Measurements from ENCODE around the gene PSTPIP1. TPM values are rescaled to one million over a fixed set of nuclear protein-coding genes. Genes with fewer than 3 reads are reported as not detected.
A peak's percentile ranks its signal among the peaks of the same experiment; 100 is the strongest.

PSTPIP1 gene
- polyA plus RNA-seq, 3 donors = 1.0 to 1.7 (median 1.0) TPM

DNA sequence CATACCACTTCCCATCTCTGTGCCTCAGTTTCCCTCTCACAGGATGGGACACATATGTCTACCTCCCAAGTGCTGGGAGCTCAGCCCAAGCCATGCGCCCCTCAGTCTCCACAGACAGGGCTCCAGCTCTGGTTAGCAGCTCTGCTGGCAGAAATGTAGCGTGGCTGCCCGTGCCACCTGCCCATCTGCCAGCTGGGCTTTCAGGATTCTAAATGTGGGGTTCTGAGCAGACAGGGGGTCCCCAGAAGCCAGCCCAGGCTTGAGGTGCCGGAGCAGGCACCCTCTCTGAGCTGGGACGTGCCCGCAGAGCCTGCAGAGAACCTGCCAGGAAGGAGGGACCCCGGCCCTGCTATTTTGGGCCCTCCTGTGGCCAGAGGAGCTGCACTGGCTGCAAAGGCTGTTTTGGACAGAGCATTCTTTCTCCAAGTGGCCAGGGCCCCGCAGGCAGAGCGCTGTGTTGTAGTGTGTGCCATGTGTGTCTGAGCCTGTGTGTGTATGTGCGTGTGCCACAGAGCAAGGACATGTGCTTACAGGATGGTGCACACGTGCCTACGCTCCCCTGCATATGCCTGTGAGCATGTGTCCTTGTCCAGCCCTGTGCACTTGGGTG, 31.7 kb downstream of the PSTPIP1 start:
- DNase-seq (ENCODE audit: extremely low read depth in 1 of 11, low read depth in 9 of 11, low spot score in 4 of 11) = no peak

DNA sequence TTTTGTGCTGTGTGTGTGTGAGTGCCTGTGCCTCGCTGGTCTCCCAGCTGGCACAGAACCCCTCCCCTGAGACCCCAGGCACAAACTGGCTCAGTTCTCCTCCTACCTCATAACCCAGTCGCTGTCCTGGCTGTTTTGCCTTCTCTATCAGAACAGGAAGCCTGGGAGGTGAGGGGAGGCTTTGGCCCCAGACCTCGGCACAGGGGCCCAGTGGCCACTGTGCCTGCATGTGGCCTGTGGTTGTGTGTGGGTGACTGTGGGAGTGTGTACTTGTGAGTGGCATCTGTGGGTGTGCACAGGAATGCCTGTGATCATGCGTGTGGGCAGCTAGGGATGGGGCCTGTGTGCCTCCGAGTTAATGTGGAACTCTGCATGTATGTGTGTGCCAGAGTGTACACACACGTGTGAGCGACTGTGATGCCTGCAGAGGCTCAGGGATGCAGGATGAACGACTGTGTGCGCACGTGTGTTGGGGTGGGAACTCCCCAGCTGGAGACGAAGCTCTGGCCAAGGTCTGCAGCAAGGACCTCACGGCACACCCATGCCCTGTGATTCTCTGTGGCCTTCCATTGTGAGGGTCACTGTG, 32.3 kb downstream of the PSTPIP1 start:
- DNase-seq (ENCODE audit: extremely low read depth in 1 of 11, low read depth in 9 of 11, low spot score in 4 of 11) = no peak

DNA sequence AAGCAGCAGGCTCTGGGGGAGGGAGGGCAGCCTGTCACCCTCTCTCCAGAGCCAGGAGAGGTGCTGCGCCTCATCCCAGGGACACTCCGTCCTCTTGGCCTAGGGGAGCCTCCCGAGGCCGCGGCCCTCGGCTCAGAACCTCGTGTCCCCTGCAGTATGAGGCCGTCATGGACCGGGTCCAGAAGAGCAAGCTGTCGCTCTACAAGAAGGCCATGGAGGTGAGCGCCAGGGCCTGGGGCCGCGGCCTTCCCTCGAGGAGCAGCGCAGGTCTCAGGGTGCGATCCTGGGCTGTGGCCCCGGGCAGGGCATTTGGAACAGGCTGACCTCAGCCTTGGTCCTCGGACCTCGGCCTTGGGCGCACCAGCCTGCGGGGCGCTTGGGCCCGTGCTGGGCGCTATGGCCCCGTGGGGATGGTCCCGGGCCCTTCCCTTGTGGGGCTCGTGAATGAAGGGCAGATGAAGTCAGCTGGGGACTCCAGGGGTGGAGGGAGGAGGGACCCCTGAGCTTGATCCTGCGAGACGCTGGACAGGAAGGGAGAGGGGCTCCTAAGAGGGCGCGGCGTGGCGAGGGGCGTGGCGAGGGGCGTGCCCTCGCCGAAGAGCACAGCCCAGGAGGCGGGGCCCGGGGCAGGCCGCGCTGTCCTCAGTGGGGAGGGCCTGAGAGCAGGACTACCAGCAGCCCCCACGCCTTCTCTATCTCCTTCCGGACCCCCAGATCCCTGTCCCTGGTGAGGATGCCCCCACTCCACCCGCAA, 32.9 kb downstream of the PSTPIP1 start:
- peak in 1 of 11 donors; percentile 16 for DNase-seq (ENCODE audit: extremely low read depth in 1 of 11, low read depth in 9 of 11, low spot score in 4 of 11)

DNA sequence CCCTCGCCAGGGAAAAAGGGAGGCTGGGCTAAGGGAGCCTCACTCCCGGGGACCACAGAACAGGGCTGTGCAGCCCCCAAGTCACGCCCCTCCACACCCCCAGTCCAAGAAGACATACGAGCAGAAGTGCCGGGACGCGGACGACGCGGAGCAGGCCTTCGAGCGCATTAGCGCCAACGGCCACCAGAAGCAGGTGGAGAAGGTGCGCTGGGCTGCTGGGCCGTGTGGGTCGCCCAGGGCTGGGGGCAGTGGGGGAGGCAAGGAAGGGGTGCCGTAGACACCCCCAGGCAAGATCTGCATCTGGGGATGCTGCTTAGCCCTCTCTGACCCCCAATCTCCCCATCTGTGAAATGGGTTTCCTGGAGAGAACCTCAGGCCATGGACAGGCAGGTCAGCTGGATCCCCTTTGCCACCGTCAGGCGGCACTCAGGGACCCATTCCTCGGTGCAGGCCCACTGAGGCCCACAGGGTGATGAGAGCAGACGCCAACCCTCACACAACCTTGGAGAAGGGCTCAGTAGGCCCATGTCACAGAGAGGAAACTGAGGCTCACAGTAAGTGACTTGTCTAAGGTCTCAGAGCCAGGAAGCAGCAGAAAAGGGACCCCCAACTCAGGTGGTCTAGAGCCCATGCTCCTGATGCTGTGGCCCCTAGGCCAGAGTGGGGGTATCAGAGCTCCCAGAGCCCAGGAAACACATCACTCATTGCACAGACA, 33.7 kb downstream of the PSTPIP1 start:
- DNase-seq (ENCODE audit: extremely low read depth in 1 of 11, low read depth in 9 of 11, low spot score in 4 of 11) = no peak

DNA sequence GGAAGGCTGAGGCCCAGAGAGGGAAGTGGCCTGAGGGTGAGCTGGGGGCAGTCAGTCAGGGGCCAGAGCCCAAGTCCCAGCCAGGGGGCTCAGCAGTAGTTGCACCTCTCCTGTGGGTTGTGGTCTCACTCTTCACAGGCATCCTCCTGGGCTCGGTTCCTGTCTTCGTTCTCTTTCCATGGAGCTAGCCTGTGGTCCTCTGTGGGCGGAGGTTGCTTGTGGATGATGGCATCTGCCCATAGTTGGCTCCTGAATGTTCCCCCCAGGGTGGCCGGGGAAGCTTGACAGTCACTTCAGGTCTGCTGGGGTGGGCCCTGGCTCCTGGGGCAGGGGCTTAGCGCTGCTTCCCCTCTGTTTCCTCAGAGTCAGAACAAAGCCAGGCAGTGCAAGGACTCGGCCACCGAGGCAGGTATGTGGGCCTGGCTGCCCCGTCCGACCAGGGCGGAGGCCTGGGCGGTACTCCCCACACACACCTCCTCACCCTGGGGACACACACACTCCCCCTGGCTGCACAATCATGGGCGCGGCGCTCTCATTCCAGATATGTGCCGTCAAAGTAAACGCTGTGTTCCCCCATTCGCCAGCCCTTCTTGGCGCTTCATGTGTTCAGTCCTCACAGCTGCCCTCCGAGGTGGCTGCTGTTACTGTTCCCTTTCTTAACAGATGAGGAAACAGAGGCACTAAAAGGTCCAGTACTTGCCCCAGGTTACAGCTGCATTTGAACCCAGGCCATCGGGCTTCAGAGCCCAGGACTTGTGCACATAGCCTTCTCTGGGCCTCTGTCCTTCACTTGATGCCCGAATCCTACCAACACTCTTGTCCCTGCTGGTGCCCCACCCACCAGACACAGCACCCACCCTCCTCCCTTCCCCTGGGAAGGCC, 34.5 kb downstream of the PSTPIP1 start:
- no peak for DNase-seq (ENCODE audit: extremely low read depth in 1 of 11, low read depth in 9 of 11, low spot score in 4 of 11)

DNA sequence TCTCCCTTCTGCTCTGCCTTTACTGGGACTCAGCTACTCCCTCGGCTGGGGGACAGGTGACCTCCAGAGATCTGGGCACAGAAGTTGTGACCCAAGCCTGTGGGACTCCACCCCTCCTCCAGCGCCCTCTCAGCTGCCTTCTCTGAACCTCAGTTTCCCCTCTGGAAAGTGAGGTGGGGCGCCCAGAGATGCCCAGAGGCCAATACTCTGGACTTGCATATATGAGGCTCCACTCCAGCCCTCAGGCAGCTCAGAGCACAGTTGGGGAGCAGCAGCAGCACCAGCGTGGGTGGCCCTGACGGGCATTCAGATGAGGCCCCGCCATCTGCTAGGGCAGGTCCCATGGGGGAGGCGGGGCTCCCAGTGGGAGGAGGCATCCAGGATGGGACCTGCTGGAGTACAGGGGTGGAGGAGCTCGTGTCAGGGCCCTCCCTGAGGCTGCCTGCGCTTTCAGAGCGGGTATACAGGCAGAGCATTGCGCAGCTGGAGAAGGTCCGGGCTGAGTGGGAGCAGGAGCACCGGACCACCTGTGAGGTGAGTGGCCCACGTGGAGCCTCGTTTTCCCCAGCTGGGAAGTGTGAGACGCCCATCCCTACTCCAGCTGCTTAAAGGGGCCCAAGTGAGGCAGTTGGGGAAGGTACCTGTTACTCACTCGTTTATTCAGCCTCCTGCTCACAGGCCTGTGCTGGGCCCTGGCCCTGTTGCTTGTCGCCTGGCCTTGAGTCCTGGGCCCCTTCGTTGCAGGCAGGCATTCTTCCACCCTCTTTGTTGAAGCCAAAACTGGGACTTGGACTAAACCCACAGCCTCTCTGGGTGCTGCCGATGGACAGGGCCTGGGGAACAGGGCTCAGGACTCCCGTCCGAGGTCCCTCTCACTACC, 35.4 kb downstream of the PSTPIP1 start:
- no peak for DNase-seq (ENCODE audit: extremely low read depth in 1 of 11, low read depth in 9 of 11, low spot score in 4 of 11)

DNA sequence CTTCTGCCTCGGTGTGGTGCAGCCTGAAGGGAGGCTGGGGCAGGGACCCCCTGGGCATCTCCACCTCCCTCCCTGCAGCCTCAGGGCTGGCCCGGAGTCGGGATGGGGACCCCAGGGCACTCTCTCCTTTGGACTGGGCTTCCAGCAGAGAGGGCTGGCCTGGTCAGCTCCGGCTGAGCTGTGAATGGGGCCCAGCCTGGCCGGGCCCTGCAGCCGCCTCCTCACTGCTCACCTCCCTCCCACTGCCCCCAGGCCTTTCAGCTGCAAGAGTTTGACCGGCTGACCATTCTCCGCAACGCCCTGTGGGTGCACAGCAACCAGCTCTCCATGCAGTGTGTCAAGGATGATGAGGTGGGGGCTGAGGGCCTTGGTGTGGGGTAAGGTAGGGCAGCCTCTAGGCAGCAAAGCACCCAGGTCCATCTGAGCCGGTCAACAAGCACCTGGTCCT, 36.0 kb downstream of the PSTPIP1 start:
- DNase-seq (ENCODE audit: extremely low read depth in 1 of 11, low read depth in 9 of 11, low spot score in 4 of 11) = no peak

DNA sequence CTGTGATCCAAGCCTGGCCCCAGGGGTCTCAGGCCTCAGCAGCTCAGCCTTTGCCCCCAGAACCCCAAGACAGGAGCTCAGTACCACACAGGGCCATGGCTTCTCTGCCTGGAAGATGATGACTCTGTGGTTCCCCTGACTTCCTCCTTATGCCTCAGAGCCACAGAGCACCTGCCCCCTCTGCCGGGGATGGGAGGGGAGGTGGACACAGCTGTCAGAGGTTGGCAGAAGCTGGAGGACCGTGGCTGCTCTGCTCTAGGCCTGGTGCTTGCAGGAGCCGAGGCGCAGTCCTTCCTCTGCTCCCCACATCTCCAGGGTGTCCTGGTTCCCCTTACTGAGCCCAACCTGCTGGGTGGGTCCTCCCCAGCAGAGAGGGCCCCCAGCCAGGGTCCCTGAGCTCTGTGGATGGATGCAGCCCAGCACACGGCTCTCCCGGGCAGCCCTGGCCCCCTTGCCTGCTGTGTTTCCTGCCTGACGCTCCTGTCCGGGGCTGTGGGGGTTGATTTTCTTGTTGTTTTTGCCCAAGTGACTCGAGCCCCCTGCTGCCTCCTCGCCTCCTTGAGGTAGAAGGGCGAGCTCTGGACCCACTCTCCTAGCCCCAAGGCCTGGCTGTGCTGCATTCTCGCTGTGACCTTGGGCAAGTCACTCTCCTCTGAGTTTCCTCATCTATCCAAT, 36.6 kb downstream of the PSTPIP1 start:
- DNase-seq (ENCODE audit: extremely low read depth in 1 of 11, low read depth in 9 of 11, low spot score in 4 of 11) = no peak

DNA sequence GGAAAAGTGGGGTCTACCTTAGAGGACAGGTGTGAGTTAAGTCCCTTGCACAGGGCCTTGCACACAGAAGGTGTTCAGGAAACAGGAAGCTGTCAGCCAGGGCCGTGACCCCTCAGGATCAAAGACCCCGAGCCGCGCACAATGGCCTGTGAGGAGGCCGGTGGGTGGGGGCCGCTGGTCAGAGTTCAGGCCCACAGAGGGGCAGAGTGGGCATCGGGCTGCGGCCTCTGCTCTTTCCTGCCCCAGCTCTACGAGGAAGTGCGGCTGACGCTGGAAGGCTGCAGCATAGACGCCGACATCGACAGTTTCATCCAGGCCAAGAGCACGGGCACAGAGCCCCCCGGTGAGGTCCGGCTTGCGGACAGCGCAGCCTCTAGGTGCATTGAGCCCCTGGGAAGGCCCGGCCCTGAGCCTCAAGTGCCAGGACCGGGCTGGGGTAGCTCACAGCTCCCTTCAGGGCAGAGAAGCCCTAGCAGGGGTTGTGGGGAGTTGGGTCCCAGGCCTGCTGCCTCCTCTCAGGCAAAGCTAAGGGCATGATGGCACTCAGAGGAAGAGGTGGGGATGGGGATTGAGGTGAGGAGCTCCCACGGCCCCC, 37.2 kb downstream of the PSTPIP1 start:
- DNase-seq (ENCODE audit: extremely low read depth in 1 of 11, low read depth in 9 of 11, low spot score in 4 of 11) = no peak

DNA sequence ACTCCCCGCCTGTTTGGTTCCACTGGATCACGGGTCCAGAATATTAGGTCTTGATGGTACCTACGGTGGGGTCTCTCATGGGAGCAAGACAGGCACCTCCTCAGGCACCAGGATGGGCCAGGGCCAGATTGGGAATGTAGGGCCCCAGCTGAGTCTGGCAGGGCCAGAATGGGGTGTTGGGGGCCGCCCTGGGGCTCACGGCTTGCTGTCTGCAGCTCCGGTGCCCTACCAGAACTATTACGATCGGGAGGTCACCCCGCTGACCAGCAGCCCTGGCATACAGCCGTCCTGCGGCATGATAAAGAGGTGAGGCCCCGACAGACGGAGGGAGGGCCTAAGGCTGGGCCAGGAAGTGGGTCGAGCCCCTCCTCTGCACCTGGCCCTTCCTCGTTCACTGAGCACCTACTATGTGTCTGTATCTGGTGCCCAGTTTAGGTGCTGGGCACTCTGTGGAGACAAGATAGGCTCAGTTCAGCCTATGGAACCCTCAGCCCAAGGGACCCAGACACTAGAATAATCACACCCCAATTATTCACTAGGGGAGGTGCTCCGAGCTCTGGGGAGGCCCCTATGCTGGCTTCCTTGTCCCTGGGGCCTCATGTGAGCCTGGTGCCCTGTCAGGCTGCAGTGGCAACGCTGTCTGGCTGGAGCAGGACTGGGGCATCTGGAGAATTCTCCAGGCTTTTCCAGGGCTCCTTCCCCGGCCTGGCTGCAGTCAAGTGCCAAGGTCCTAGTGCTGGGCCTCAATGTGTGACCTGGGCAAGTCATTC, 37.9 kb downstream of the PSTPIP1 start:
- no peak for DNase-seq (ENCODE audit: extremely low read depth in 1 of 11, low read depth in 9 of 11, low spot score in 4 of 11)

DNA sequence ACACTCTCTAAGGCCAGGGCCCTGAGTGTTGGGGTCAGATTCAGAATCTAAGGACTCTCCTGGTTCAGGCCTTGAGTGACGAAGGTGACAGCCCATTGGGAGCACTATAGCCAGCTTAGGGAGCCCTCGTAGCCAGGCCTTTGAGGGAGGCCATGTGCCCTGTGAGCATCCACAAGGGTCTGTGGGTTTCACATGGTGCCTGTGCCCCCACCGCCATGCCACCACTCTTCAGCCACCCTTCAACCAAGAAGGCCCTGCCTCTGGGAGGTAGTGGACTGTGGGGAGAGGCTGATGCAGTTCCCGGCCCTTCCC, 38.4 kb downstream of the PSTPIP1 start:
- no peak for DNase-seq (ENCODE audit: extremely low read depth in 1 of 11, low read depth in 9 of 11, low spot score in 4 of 11)

DNA sequence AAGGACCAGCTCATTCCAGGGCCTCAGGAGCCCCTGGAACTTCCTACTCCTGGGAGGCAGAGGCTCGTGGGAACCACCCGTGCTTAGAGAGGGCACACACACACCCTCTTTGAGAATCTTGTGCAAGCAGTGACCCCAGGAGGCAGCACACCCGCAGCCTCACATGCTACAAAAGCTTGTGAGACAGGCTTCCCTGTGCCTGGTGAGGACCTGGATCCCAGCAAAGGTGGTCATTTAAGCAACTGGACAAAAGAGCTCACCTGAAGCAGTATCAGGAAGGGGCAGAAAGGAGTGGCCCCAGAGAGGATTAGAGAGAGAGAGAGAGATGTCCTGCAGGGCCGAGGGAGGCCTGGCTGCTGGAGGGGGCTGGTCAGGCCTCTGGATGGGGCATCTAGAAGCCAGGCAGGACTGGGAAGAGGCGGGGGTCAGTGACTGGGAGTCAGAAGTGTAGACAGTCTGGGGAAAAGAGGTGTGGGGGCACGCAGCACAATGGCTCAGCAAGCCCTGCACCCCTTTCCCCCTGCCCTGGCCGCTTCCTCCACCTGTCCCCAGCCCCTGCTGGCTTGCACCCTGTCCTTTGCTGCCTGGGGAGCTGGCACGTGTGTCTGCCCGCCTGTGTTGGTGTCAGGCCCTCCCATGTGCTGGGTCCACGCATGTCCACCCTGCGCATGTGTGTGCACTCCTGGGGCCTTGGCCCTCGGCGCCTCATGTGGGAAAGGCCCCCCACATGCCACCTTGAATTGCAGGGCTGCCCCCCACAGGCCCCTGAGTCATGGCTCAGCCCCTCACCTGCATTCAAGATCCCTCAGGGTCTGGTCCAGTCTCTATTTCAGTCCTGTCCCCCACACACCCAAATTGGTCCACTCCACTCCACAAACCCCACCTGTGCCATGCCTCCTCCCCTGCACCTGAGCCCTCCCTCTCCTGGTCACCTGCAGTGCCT, 39.1 kb downstream of the PSTPIP1 start:
- no peak for DNase-seq (ENCODE audit: extremely low read depth in 1 of 11, low read depth in 9 of 11, low spot score in 4 of 11)

DNA sequence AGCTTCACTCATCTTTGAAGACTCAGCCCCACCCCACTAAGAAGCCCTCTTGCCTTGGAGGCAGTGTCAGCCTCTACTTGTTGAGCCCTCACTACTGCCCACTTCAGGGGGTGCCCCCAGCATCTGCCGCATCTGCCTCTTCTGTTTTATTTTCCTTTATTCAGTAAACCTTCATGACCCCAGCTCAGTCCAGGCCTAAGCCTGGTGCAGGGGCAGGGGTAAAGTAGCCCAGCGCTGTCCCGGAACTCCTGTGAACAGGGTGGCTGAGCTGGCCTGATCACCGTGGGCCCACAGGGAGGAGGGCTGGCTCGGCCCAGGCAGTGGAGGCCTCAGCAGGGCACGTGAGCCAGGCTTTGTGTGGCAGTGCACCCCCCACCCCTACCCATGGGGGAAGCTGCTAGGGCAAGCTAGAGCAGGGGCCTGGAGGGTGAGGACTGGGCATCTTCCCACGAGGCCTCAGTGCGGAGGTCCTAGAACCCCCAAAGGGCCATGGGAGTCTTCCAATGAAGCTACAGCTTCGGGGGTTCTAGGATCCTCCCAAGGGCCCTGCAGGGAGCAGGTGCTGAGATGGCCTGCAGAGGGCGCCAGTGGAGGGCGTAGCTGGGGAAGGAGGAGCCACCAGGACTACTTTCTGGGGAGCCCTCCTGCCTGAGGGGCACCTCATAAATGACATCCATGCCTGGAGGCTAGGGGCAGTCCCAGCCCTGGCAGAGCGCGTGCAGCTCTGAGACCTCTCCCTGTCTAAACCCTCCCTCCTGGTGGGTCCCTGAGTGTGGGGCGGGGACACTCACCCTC, 40.0 kb downstream of the PSTPIP1 start:
- DNase-seq (ENCODE audit: extremely low read depth in 1 of 11, low read depth in 9 of 11, low spot score in 4 of 11) = no peak

DNA sequence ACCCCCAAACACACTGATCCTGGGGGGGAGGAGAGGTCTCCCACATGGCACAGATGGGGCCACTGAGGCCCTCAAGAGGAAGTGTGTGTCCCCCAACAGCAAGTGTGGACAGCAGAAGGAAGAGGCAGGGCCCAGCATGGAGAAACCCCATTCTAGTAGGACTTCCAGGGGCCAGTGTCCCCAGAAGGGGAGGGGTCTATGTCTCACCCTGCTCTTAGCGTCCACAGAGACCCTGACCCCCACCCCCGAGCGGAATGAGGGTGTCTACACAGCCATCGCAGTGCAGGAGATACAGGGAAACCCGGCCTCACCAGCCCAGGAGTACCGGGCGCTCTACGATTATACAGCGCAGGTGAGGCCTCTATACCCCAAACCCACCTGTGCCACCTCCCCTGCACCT, 40.7 kb downstream of the PSTPIP1 start:
- no peak for DNase-seq (ENCODE audit: extremely low read depth in 1 of 11, low read depth in 9 of 11, low spot score in 4 of 11)

DNA sequence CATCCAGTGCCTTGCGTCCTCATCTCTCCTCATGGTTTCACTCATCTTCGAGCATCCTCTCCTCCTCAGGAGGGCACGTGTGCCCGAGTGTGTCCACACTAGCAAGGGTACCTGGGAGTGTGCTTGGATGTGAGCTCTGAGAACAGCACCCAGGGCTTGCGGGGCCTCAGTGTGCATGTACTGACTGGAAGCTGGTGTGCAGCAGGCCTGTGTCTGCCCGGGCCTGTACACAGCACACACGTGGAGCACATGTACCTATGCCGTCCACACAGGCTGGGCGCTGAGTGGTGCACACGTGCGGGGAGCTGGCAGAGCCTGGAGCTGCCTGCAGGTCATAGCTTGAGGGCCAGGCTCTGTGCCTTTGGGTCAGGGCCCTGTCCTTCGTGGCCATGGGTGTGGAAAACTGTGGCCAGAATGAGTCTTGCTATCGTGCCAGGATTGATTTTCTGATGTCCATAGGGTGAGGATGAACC, 41.1 kb downstream of the PSTPIP1 start:
- no peak for DNase-seq (ENCODE audit: extremely low read depth in 1 of 11, low read depth in 9 of 11, low spot score in 4 of 11)

Measured in renal cortex interstitium (tissue), 11 donors.